Stimulated activated CD8-positive, alpha-beta memory T cell treated with anti-CD3 and anti-CD28 coated beads, Interleukin-4, amount 100 ng/mL, for 4 hours (primary cell): ENCODE results near the gene CDC25C.
"Not testable (repeated sequence)": the region's sequence is repeated elsewhere in the genome, so short reads cannot be mapped to it uniquely, and the experiment has no call there.

ENCODE experiments used
- DNase-seq, 2 donors: peaks; one replicate each; pipeline ENCODE4 v3.0.0-alpha.2; 2020; ENCODE audit warnings: low read depth in 2 of 2, low spot score in 1 of 2

Gene CDC25C

DNA sequence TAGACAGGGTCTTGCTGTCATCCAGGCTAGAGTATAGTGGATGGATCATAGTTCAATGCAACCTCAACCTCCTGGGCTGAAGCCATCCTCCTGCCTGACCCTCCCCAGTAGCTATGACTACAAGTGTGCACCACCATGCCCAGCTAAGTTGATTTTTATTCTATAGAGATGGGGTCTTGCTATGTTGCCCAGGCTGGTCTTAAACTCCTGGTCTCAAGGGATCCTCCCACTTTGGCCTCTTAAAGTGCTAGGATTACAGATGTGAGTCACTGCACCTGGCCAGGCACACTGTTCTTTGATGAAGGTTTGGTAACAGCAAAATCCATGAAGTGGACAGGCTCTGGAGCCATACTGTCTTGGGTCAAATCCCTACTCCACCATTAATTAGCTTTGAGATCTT is 50.7 kb downstream of the CDC25C start:
- no peak for DNase-seq

- DNase-seq: no peak
These were observed 55.1 kb downstream of the CDC25C start for GRCh38 chr5:138276402-138277054.

- no peak for DNase-seq
These were observed 55.7 kb downstream of the CDC25C start for GRCh38 chr5:138275895-138276294.

DNA sequence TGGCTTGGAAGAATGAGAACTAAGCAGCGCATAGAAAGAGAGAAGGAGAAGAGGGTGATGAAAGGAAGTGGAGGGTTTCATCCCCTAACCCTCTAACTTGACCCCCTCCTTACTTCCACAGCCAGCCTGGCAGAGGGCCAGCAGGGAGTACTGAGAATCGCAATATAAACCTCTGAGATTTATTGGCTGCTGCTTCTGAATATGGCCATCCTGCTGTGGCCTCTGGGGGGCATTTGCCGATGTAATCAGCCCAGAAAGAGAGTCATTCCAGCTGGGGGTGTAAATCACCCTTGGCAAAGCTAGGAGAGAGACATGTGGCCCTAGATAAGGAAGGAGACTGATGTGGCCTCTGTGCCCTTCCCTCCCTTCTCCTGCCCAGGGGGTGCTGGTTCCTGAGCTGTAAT is 56.2 kb downstream of the CDC25C start:
- no peak for DNase-seq

DNA sequence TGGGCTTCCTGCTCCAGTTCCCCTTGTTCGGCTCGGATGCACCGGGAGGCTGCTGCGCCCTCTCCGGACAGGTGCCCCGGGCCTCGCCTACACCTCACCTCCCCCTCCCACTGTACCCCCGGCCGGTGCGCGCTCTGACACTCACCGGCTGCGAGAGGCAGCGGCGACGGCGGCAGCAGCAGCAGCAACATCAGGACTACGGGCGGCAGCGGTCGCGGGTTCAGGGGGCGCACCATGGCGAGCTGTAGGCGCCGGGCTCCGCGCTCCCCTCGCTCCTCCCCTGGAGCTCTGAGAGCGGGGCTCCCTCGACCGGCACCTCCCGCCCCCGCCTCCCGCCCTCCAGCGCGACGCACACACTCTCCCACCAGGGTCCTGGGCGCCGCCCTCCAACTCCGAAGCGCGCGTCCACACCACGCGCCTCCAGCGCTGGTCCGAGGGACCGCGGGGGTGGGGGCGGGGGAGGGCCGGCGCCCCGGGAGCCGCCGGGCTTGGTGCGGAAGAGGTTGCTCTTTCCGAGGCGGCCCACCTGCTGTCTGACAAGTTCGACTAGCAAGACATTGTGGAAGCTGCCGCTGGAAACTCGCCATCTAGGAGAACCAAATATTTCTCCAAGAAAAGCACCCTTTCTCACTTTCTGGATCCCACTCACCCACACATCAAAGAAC is 57.3 kb downstream of the CDC25C start, which contains the start of gene GFRA3:
TSS of gene GFRA3 (minus strand) at position 433 of the 665 bp plus-strand sequence. CDS start at position 236, 197 bp downstream.
- no peak for DNase-seq

DNA sequence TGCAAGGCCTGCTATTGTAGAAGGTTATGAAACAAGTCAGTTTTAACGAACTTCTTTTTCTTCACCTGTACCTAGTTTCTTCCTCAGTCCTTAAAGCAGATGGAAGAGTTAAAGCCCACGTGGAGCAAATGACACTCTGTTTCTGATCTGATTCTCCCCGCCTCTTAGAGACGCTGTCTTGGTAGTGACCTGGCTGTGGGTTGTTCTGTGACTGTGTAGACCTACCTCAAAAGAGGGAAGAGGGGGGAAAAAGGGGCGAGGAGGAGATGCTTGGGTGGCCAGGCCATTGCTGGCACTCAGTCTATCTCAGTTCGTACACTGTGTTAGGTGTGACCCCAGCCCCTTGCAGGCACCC is 57.8 kb downstream of the CDC25C start:
- no peak for DNase-seq

DNA sequence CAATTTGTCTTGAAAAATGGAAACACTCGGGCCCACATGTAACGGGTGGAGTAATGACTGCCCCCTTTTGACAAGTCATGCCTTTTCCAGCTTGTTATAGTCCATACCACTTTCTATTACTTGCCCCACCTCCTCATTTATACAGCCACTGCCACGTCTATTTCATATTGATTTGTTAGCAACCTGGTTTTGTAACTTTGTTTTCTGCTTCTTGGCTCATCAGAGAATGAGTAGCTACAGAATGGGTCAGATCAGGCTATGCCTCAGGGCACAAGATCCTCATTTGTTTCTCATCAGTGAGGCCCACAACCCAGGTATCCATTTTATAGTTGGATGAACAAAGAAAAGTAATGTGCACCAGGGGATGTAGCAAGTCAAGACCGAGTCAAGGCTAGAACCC is 58.9 kb downstream of the CDC25C start:
- no peak for DNase-seq

DNA sequence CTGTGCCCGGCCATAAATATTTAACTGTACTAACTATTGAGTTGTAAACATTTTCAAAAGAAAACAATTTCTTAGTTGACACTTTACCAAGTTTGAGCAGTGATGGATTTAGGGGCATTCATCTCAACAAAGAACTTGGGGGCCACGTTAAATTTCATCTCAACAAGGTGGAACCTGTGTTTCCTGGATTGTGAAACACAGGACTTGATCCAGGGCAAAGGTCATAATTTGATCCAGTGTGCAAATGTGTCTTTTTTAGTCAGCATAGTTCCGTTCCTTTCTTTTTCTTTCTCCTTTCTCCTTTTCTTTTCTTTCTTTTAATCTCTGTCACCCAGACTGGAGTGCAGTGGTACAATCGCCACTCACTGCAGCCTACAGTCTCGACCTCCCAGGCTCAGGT is 60.3 kb downstream of the CDC25C start:
- DNase-seq: no peak

- DNase-seq: no peak
These were observed 67.4 kb downstream of the CDC25C start for GRCh38 chr5:138264183-138264582.

- DNase-seq: no peak
These were observed 68.0 kb downstream of the CDC25C start for GRCh38 chr5:138263581-138263980.

DNA sequence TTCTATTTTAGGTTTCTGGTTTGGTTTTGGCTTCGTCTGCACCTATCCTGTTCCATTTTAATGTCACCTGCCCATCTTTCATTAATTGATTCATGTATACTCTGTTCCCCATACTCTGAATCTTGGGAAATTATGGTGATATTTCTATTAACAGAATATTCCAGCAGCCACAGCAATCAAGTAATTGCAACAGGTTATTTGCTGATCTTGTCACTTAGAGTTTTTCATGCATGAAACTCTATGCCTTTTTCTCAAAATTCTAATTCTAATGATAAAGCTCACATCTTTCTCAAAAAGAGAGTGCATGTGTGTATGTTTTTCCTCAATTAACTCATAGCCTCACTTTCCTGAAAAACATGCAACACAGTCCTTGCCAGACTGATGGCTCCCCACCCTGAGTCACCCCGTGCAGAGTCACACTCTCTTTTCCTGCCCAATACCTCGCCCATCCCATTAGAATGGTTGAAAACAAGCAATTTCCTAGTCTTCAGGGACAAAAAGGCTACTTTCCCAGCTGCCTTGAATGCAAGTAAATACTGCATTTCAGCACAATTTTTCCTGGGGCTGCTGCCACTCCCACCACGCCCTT is 72.8 kb downstream of the CDC25C start:
- DNase-seq: no peak

- DNase-seq: no peak
These were observed 74.0 kb downstream of the CDC25C start for GRCh38 chr5:138257583-138257982.

DNA sequence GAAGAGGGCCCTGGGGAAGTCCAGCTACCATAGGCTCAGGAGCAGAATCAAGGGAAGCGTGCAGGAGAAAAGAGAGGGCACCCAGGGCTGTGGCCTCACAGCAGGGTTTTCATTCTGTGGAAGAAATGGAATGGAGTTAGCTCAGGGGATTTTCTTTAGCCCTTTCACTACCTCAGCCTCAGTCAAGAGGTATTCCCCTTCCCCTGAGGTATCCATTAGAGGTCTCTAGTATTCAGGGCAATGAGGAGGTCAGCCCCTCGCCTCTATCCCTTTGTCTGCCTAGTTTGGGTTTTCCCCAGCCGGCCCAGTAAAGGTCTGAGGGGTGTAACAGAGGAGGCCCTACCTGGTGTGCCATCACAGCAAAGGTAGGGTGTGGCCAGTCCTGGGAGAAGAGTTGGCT is 78.7 kb downstream of the CDC25C start:
- DNase-seq: no peak

DNA sequence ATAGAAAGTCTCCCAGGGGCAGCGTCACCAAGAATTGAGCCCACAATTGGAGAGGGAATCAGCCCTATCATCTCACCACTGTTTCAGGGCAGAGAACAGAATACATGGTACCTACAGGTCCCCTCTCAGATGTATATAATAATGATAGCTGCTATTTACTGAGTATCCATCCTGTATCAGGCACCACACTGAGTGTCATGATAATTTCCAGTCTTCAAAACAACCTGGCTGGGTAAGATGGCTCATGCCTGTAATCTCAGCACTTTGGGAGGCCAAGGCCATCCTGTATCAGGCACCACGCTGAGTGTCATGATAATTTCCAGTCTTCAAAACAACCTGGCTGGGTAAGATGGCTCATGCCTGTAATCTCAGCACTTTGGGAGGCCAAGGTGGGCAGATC is 83.8 kb downstream of the CDC25C start:
- not testable (repeated sequence) for DNase-seq

- no peak for DNase-seq
These were observed 84.8 kb downstream of the CDC25C start for GRCh38 chr5:138246822-138247221.

DNA sequence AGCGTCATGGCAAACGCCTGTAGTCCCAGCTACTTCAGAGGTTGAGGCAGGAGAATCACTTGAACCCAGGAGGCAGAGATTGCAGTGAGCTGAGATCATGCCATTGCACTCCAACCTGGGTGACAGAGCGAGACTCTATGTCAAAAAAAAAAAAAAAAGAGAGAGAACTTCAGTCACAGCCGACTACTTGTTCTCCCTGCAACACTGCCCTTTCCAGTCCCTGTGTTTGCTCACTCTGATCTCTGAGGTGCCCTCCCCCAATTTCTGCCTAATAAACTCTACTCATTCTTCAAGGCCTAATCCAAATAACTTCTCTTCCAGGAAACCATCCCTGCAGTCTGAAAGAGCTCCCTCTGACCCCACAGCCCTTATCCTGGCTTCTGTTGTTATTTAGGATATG is 85.3 kb downstream of the CDC25C start:
- DNase-seq: no peak

DNA sequence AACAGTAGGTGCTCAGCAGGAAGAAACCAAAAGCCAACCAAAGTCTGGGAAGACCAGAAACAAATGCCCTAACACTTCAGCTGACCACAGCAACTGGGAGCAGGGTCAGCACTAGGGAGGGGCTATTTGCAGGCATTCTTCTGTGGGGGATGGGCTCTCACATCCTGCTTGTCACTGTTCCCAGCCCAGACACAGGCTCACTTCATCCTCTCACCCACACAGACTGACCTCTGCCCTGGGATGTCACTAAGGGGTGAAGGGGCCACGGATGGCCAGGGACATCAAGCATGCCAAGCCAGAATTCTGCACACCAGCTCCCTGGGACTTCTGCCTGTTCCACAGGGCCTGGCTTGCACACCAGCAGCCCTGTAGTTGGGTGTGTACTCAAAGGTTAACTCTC is 85.9 kb downstream of the CDC25C start:
- no peak for DNase-seq

- no peak for DNase-seq
These were observed 87.8 kb downstream of the CDC25C start for GRCh38 chr5:138243794-138244193.

GRCh38 chr5:138241688-138242571 is 89.7 kb downstream of the CDC25C start:
- no peak for DNase-seq

DNA sequence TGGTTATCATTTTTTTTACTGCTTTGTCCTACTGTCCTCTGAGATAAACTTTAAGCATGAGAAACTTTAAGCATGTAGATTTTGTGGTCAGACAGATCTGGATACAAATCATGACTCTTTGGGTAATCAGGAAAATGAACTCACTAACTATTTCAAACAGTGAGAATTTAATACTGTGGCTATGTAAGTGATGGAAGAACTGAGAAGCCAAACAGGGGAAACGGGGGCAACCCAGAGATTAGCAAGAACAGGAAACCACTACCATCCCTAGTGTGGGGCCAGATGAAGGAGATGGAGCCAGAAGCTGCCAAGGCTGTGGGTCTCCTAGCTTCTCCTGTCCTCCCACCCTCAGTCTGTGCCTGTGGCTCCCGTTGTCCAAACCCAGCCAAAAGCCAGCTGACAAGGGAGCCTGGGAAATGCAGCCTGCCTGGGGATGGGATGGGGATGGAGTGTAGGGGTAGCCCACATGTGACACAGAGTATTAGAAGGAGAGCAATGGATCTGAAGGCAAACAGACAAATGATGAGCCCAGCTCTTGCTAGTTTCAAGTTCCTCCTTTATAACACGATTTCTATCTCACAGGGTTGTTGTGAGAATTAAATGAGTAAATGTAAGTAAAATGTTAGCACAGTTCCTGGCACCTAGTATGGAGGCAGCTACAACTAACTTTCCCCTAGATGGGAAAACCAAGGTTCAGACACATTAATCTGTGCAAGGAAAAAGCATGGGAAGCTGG is 90.8 kb downstream of the CDC25C start:
- DNase-seq: no peak

GRCh38 chr5:138238034-138238433 is 93.6 kb downstream of the CDC25C start:
- DNase-seq: no peak
